PC-3 (cell line): ENCODE data around the gene TTC32.
"Not testable (repeated sequence)": the region's sequence is repeated elsewhere in the genome, so short reads cannot be mapped to it uniquely, and the experiment has no call there.

Experiments used
- EZH2 ChIP-seq: fragments of 300-600 bp; sonication (generic); IDR thresholded peaks from one replicate; pipeline ENCODE4 v1.6.1; 2017; ENCODE audit warnings: antibody characterized with exemption, mild to moderate bottlenecking, low read length; ENCODE audit not compliant: unreplicated experiment
- EZH2phosphoT487 ChIP-seq: fragments of 300-600 bp; sonication (generic); IDR thresholded peaks from 2 replicates; pipeline ENCODE4 v1.6.1; 2018; ENCODE audit warnings: mild to moderate bottlenecking, antibody characterized with exemption, low read length, borderline replicate concordance
- TF ChIP-seq, protein P1 (sequence below): fragments of 300-600 bp; sonication (generic); conservative IDR thresholded peaks from 2 replicates; pipeline ENCODE4 v1.5.1; 2017; ENCODE audit warnings: antibody characterized with exemption, low read depth, mild to moderate bottlenecking, low read length

DNA sequence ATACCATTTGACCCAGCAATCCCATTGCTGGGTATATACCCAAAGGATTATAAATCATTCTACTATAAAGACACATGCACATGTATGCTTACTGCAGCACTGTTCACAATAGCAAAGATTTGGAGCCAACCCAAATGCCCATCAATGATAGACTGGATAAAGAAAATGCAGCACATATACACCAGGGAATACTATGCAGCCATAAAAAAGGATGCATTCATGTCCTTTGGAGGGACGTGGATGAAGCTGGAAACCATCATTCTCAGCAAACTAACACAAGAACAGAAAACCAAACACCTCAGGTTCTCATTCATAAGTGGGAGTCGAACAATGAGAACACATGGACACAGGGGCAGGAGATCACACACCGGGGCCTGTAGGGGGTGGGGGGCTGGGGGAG is 20.4 kb upstream of the TTC32 start:
- TF ChIP-seq, protein P1, sequence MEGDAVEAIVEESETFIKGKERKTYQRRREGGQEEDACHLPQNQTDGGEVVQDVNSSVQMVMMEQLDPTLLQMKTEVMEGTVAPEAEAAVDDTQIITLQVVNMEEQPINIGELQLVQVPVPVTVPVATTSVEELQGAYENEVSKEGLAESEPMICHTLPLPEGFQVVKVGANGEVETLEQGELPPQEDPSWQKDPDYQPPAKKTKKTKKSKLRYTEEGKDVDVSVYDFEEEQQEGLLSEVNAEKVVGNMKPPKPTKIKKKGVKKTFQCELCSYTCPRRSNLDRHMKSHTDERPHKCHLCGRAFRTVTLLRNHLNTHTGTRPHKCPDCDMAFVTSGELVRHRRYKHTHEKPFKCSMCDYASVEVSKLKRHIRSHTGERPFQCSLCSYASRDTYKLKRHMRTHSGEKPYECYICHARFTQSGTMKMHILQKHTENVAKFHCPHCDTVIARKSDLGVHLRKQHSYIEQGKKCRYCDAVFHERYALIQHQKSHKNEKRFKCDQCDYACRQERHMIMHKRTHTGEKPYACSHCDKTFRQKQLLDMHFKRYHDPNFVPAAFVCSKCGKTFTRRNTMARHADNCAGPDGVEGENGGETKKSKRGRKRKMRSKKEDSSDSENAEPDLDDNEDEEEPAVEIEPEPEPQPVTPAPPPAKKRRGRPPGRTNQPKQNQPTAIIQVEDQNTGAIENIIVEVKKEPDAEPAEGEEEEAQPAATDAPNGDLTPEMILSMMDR, result not testable (repeated sequence)
- not testable (repeated sequence) for TF ChIP-seq EZH2, EZH2phosphoT487
